IPS DF 6.9 (cell line): Measurements from ENCODE around the gene CIAO2A.

Experiments
- DNase-seq: peaks from one replicate; pipeline ENCODE4 v3.0.0-alpha.2; 2013; ENCODE audit warnings: low read depth, low spot score
- H3K27ac ChIP-seq: one replicate; pipeline ENCODE4 v1.5.1; 2013; ENCODE audit warnings: low read length, control low read depth
- H3K27me3 ChIP-seq: 2 replicates; pipeline ENCODE4 v1.6.1; 2013; ENCODE audit warnings: mild to moderate bottlenecking, low read length; ENCODE audit not compliant: control insufficient read depth, insufficient read depth
- H3K36me3 ChIP-seq: 2 replicates; pipeline ENCODE4 v1.6.1; 2013; ENCODE audit warnings: low read length; ENCODE audit not compliant: control insufficient read depth, insufficient read depth
- H3K4me1 ChIP-seq: 2 replicates; pipeline ENCODE4 v1.6.1; 2013; ENCODE audit warnings: low read length; ENCODE audit not compliant: control insufficient read depth, insufficient read depth
- H3K4me3 ChIP-seq: 2 replicates; pipeline ENCODE4 v1.5.1; 2013; ENCODE audit warnings: mild to moderate bottlenecking, low read length
- H3K9me3 ChIP-seq: 2 replicates; pipeline ENCODE4 v1.6.1; 2013; ENCODE audit warnings: low read length, inconsistent platforms; ENCODE audit not compliant: control insufficient read depth, insufficient read depth
- WGBS: extraction: QIAGEN DNeasy Blood & Tissue Kit; methylation state at CpG from one replicate; pipeline ENCODE4 v1.1.7; 2013; ENCODE audit warnings: mixed read lengths, missing lambda C conversion rate; ENCODE audit not compliant: insufficient read length, insufficient coverage; 5-methylcytosine and 5-hydroxymethylcytosine counted together

The CIAO2A gene

DNA sequence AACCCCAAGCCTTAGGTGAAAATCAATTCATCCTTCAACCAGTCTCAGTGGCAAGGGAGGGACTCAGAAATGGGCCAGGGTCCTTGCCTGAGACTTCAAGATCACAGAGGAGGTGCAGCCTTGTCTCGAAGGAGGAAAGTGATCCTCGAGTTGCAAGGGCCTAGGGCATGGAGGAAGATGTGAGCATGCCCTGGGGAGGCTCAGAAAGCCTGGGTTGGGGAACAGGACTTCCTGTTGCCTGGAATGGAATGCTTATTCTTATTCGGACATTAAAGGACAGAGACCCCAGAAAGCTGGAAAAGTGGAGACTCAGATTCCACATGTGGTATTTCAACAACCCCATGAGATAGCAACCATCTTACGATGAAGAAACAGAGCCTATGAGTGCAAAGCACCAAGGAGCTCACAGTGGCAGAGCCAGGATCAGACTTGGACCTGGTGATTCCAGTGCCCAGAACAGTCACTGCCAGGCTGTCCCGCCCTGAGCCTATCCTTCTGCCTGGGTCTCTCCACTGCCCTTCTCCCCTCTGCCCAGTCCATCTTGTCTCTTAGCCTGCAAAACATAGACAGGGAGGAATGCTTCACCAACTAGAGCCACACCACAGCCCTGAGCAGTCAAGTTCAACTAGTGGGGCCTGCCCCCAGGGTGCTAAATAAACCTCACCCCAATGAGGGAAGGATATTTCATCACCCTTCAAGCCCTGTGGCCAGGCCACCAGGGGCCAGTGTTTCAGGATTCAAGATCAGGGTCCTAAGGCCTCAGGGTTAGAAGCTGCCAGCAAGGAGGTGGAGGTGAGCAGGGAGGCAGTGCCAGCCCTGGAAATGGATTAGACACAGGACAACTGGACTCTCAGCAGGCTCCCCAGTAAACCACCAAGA lies 69.2 kb downstream of the CIAO2A start:
- H3K4me3 ChIP-seq, result no peak overlapping the region
- WGBS, result no CpG with 5 or more reads among the region's 5 CpGs
- no peaks in the 10 kb centered on the region for H3K9me3 ChIP-seq
- H3K4me1 ChIP-seq, result 0 out of 2 replicates have a peak, but pooled peaks cover 2% of the 10 kb centered on the region
- no peaks in the 10 kb centered on the region for H3K27me3 ChIP-seq
- H3K36me3 ChIP-seq, result no peaks in the 10 kb centered on the region
- no peak overlapping the region for H3K27ac ChIP-seq
- no peak for DNase-seq

DNA sequence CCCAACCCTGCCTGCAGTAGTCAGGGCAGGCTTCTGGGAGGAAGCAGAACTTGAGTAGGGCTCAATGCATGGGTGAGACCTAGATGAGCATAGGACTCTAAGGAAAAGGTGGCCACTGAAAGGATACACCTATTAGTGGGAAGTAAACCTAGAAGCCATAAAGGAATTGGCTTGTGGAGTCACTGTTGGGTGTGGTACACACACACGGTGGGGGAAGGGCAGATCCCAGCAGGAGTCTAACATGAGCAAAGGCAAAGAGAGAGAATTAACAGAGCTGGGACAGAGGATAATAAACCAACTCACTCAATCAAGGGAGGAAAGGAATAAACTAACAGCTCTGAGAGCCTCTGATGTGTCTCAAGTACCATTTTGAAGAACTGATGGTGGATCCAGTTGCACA lies 70.4 kb downstream of the CIAO2A start:
- Histone ChIP-seq H3K4me3 (no peak overlapping the region), H3K36me3 (no peaks in the 10 kb centered on the region), H3K9me3 (no peaks in the 10 kb centered on the region), H3K27ac (no peak overlapping the region), H3K4me1 (0 out of 2 replicates have a peak, but pooled peaks cover 2% of the 10 kb centered on the region), H3K27me3 (no peaks in the 10 kb centered on the region)
- WGBS, result no CpG with 5 or more reads among the region's 1 CpG
- DNase-seq, result no peak

DNA sequence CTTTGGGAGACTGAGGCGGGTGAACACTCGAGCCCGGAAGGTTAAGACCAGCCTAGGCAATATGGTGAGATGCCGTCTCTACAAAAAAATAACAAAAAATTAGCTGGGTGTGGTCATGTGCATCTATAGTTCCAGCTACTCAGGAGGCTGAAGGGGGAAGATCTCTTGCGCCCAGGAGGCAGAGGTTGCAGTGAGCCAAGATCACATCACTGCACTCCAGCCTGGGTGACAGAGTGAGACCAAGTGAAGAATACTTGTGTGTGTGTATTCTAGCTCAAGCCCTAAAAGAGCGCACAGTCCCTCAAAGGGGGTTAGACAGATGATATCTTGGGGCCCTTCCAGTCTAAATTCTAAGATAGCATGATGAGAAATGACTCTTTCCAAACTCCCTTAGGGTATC lies 71.1 kb downstream of the CIAO2A start:
- DNase-seq, result no peak
- Histone ChIP-seq H3K36me3 (no peaks in the 10 kb centered on the region), H3K27ac (no peak overlapping the region), H3K4me3 (no peak overlapping the region), H3K9me3 (no peaks in the 10 kb centered on the region), H3K4me1 (0 out of 2 replicates have a peak, but pooled peaks cover 2% of the 10 kb centered on the region), H3K27me3 (no peaks in the 10 kb centered on the region)
- no CpG with 5 or more reads among the region's 6 CpGs for WGBS
